Osteocyte (in vitro differentiated cells): ENCODE data around the gene NR2F1. TPM values are rescaled to one million over a fixed set of nuclear protein-coding genes. Genes with fewer than 3 reads are reported as not detected.
A peak's percentile ranks its signal among the peaks of the same experiment; 100 is the strongest.

Experiments used
- DNase-seq: peaks from one replicate; pipeline ENCODE4 v3.0.0; 2021; ENCODE audit warnings: mixed read lengths; ENCODE audit not compliant: unreplicated experiment; ENCODE audit errors: extremely low spot score
- H3K27ac Mint-ChIP-seq: one replicate; pipeline ENCODE4 v1.8.0; 2021; ENCODE audit warnings: mild to moderate bottlenecking, mixed read lengths; ENCODE audit not compliant: unreplicated experiment
- H3K27me3 Mint-ChIP-seq: one replicate; pipeline ENCODE4 v1.8.0; 2021; ENCODE audit warnings: mixed read lengths; ENCODE audit not compliant: unreplicated experiment
- H3K36me3 Mint-ChIP-seq: one replicate; pipeline ENCODE4 v1.8.0; 2021; ENCODE audit warnings: mixed read lengths; ENCODE audit not compliant: unreplicated experiment
- H3K4me1 Mint-ChIP-seq: one replicate; pipeline ENCODE4 v1.8.0; 2021; ENCODE audit warnings: mixed read lengths; ENCODE audit not compliant: unreplicated experiment
- H3K4me3 Mint-ChIP-seq: one replicate; pipeline ENCODE4 v1.8.0; 2021; ENCODE audit warnings: mild to moderate bottlenecking, moderate library complexity, mixed read lengths; ENCODE audit not compliant: unreplicated experiment
- H3K9me3 Mint-ChIP-seq: one replicate; pipeline ENCODE4 v1.8.0; 2021; ENCODE audit warnings: mixed read lengths; ENCODE audit not compliant: unreplicated experiment
- total RNA-seq: library from RNA; stranded (reverse); gene quantifications from 2 replicates; pipeline ENCODE4 v1.2.1, GENCODE V29; 2021
- TF ChIP-seq, protein P1 (sequence below): fragments of 200-600 bp; sonication (generic); IDR thresholded peaks from 2 replicates; pipeline ENCODE4 v1.5.0; 2021; ENCODE audit warnings: antibody characterized with exemption, mild to moderate bottlenecking, moderate library complexity

The NR2F1 gene
- total RNA-seq, 1 donor from 2014 or later = 197 TPM

DNA sequence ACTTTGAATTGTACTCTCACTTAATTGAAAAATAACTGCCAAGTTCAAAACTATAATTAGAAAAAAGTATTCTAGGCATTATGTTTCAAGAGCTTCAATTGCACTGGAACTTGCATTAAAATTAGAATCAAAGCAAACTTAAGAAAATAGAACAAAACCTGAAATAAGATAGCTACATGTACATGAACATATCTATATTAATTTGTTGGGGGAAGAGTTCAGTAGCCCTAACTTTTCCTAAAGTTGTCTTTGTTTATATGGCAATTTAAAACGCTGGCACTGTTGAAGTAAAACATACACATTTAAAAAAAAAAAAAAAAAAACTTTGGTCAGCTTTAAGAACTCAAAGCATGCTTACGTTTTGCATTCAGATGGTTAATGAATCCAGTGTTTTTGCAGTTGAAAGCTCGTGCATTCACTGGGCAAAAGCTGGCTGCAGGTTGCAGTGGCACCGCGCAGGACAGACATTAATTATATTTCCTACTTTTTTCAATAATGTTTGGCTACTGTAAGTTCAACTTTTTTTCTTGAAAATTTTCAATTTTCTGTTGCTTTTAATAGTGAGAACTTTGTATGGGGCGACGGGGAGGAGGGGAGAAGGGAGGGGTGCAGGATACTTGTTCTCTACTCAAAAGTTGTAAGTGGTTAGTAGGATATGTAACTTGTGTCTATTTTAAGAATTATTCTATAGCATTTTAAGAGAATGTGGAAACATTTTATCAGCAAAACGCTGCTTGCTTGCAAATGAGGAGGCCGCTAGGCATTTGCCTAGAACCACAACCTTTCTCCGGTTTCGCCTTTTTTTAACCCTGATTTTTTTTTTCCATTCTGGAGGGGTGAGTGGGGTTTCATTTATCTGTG, 3.9 kb downstream of the NR2F1 start:
- Mint-ChIP-seq H3K36me3 (peaks cover 49% of the 10 kb centered on the region), H3K4me3 (peak overlapping the region; percentile 88), H3K9me3 (no peaks in the 10 kb centered on the region), H3K27ac (peak overlapping the region; percentile 96), H3K27me3 (no peaks in the 10 kb centered on the region), H3K4me1 (peaks cover 34% of the 10 kb centered on the region)
- TF ChIP-seq, protein P1, sequence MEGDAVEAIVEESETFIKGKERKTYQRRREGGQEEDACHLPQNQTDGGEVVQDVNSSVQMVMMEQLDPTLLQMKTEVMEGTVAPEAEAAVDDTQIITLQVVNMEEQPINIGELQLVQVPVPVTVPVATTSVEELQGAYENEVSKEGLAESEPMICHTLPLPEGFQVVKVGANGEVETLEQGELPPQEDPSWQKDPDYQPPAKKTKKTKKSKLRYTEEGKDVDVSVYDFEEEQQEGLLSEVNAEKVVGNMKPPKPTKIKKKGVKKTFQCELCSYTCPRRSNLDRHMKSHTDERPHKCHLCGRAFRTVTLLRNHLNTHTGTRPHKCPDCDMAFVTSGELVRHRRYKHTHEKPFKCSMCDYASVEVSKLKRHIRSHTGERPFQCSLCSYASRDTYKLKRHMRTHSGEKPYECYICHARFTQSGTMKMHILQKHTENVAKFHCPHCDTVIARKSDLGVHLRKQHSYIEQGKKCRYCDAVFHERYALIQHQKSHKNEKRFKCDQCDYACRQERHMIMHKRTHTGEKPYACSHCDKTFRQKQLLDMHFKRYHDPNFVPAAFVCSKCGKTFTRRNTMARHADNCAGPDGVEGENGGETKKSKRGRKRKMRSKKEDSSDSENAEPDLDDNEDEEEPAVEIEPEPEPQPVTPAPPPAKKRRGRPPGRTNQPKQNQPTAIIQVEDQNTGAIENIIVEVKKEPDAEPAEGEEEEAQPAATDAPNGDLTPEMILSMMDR = no peak
- no peak for DNase-seq

DNA sequence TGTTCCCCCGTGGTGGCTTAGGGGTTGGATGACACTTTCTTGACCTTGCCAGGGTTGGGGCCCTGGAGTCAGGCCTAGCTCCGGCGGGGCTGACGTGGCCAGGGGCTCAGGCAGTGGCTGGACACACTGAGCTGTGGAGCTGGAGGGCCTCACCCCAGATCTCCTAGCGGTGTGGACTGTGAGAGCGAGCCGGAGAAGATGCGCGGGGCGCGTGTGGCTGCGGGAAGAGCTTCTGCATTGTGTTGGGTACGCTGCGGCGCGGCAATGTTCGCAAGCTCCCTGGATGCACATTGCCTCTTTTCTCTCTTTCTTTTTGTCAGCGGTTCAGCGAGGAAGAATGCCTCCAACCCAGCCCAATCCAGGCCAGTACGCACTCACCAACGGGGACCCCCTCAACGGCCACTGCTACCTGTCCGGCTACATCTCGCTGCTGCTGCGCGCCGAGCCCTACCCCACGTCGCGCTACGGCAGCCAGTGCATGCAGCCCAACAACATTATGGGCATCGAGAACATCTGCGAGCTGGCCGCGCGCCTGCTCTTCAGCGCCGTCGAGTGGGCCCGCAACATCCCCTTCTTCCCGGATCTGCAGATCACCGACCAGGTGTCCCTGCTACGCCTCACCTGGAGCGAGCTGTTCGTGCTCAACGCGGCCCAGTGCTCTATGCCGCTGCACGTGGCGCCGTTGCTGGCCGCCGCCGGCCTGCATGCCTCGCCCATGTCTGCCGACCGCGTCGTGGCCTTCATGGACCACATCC, 4.8 kb downstream of the NR2F1 start:
- DNase-seq = no peak
- Mint-ChIP-seq H3K27me3 (no peaks in the 10 kb centered on the region), H3K4me1 (peaks cover 41% of the 10 kb centered on the region), H3K27ac (peak overlapping the region; percentile 96), H3K9me3 (no peaks in the 10 kb centered on the region), H3K4me3 (peak overlapping the region; percentile 88), H3K36me3 (peaks cover 49% of the 10 kb centered on the region)
- TF ChIP-seq, protein P1 = no peak

DNA sequence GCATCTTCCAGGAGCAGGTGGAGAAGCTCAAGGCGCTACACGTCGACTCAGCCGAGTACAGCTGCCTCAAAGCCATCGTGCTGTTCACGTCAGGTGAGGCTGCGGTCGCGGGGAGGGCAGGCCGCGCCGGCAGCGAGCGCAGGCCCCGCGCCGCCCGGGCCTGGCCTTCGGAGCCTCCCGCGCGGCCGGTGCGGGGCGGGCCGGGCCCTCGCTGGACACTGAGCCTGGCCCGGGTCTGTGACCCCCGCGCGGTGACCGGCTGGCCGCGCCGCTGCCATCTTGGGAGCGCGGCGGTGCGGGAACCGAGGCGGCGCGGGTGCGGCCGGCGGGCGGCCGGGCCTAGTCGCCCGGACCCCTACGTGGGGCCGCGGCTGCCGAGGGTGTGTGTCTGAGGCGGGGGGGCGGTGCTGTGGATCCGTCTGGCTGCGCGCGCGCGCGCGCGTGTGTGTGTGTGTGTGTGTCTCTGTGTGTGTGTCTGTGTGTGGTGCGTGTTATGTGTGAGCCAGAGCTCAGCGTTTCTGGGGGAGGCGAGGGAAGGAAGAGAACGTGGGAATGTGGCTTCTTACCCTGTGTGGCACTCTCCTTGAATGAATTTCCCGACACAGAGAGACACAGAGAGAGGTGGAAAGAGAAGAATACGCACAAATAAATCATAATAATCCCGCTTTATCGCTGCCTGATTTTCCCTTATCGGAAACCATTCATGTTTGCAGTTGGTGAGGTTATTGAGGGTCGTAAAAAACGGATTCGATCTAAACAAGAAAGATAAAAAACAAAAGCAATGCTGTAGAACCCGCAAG, 5.5 kb downstream of the NR2F1 start:
- peak overlapping the region; percentile 98 for H3K27ac Mint-ChIP-seq
- peak; percentile 89 for DNase-seq
- peaks cover 52% of the 10 kb centered on the region for H3K36me3 Mint-ChIP-seq
- peaks cover 49% of the 10 kb centered on the region for H3K4me1 Mint-ChIP-seq
- no peaks in the 10 kb centered on the region for H3K27me3 Mint-ChIP-seq
- H3K9me3 Mint-ChIP-seq = no peaks in the 10 kb centered on the region
- TF ChIP-seq, protein P1 = no peak
- peak overlapping the region; percentile 97 for H3K4me3 Mint-ChIP-seq

DNA sequence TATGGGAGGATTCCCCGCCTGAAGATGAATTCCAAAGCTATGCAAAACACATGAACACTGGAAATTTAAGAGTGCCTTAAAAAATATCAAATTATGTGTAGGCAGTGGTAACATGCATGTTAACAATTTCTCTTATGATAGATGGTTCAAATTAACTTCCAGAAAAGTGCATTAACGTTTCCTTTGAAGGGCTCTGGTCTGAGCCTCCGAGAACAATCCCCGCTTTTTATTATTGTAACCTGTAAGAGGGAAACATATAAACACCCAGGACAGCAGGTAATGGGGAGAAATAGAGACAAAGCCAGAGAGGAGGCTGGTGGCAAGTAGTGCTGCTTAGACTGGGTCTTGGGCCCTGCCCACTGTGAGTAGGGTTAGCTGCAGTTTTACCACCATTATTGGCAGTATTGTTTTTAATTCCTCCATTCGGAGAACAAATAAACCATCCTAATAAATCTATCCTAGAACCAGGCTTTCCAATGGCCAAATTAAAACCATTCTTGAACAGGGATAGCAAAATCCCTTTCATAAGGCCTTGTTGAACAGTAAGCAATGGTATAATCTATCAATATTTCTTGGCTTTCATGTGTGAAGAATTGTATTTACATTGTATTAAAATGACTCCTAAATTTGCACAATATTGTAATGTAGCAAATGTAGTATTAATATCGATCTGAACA, 6.3 kb downstream of the NR2F1 start:
- no peak for DNase-seq
- Mint-ChIP-seq H3K27ac (peak overlapping the region; percentile 98), H3K27me3 (no peaks in the 10 kb centered on the region), H3K9me3 (no peaks in the 10 kb centered on the region), H3K4me1 (peaks cover 55% of the 10 kb centered on the region), H3K36me3 (peaks cover 58% of the 10 kb centered on the region), H3K4me3 (peak overlapping the region; percentile 97)
- TF ChIP-seq, protein P1 = no peak
